Mesendoderm (in vitro differentiated cells): Measurements from ENCODE around the gene ECHS1.

Experiments used
- DNase-seq: peaks from one replicate; pipeline ENCODE4 v3.0.0; 2013
- H2AK5ac ChIP-seq: 2 replicates; pipeline ENCODE4 v1.6.1; 2013; ENCODE audit warnings: low read length, inconsistent platforms
- H2BK120ac ChIP-seq: 2 replicates; pipeline ENCODE4 v1.6.1; 2013; ENCODE audit warnings: low read depth, mild to moderate bottlenecking, low read length, moderate library complexity, mixed read lengths
- H2BK15ac ChIP-seq: replicated peaks from 2 replicates; pipeline ENCODE4 v1.6.1; 2013; ENCODE audit warnings: low read depth, mild to moderate bottlenecking, moderate library complexity
- H2BK5ac ChIP-seq: 2 replicates; pipeline ENCODE4 v1.6.1; 2013; ENCODE audit warnings: low read length, inconsistent platforms
- H3K18ac ChIP-seq: 2 replicates; pipeline ENCODE4 v1.6.1; 2013; ENCODE audit warnings: mild to moderate bottlenecking, low read length, mixed read lengths
- H3K23ac ChIP-seq: one replicate; pipeline ENCODE4 v1.6.1; 2013; ENCODE audit warnings: low read length
- H3K27ac ChIP-seq: 2 replicates; pipeline ENCODE4 v1.5.1; 2013; ENCODE audit warnings: low read depth, mild to moderate bottlenecking, inconsistent platforms, low read length, moderate library complexity
- H3K27me3 ChIP-seq: 2 replicates; pipeline ENCODE4 v1.6.1; 2013; ENCODE audit warnings: low read length, control low read depth, mild to moderate bottlenecking, inconsistent platforms; ENCODE audit not compliant: insufficient read depth, poor library complexity
- H3K36me3 ChIP-seq: 2 replicates; pipeline ENCODE4 v1.6.1; 2013; ENCODE audit warnings: low read length, inconsistent platforms; ENCODE audit not compliant: control insufficient read depth, insufficient read depth
- H3K4ac ChIP-seq: one replicate; pipeline ENCODE4 v1.6.1; 2013; ENCODE audit warnings: low read depth, mild to moderate bottlenecking, low read length, moderate library complexity
- H3K4me1 ChIP-seq: 2 replicates; pipeline ENCODE4 v1.6.1; 2013; ENCODE audit warnings: low read depth, low read length, inconsistent platforms; ENCODE audit not compliant: control insufficient read depth
- H3K4me2 ChIP-seq: 2 replicates; pipeline ENCODE4 v1.6.1; 2013; ENCODE audit warnings: low read length
- H3K4me3 ChIP-seq: 2 replicates; pipeline ENCODE4 v1.5.1; 2013; ENCODE audit warnings: mild to moderate bottlenecking, low read length
- H3K56ac ChIP-seq: one replicate; pipeline ENCODE4 v1.6.1; 2013; ENCODE audit warnings: low read length
- H3K79me1 ChIP-seq: 2 replicates; pipeline ENCODE4 v1.6.1; 2013; ENCODE audit warnings: low read length, inconsistent platforms
- H3K79me2 ChIP-seq: 2 replicates; pipeline ENCODE4 v1.6.1; 2013; ENCODE audit warnings: mild to moderate bottlenecking, low read length; ENCODE audit not compliant: control insufficient read depth, insufficient read depth
- H3K9ac ChIP-seq: 2 replicates; pipeline ENCODE4 v1.6.1; 2013; ENCODE audit warnings: low read length, inconsistent platforms
- H4K5ac ChIP-seq: one replicate; pipeline ENCODE4 v1.6.1; 2013; ENCODE audit warnings: low read length
- H4K8ac ChIP-seq: one replicate; pipeline ENCODE4 v1.6.1; 2013; ENCODE audit warnings: low read depth, mild to moderate bottlenecking, control low read depth, low read length, moderate library complexity
- WGBS: extraction: QIAGEN DNeasy Blood & Tissue Kit; methylation state at CpG from one replicate; pipeline ENCODE4 v1.1.7; 2013; ENCODE audit warnings: low lambda C conversion rate, missing lambda C conversion rate; ENCODE audit not compliant: insufficient coverage; ENCODE audit errors: extremely low coverage; 5-methylcytosine and 5-hydroxymethylcytosine counted together

Gene ECHS1

DNA sequence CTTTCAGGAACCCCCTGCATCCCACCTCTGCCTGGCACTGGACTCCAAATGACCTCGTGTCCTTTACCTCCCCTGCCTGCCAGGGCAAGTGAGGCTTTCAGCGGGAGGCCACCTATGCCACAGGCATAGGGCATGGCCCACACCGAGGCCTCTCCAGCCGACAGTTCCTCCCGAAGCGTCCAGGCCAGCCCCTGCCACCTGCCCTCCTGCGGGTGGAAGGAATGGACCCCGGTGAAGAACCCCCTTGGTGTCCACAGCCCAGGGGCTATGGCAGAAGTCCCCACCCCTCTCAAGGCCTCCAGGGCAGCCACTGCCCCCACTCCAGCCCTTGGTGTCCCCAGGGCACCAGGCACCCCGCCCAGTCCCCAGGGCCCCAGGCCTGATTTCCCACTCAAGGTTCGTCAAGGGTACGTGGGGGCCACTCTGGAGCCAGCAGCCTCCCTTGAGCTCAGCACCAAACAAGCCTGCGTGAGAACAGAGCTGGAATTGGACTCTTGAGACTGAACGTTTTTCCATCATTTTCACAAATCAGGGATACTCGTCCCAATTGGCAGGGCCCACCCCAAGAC, 18.4 kb downstream of the ECHS1 start:
- no peak overlapping the region for H3K4me2 ChIP-seq
- H3K56ac ChIP-seq, result no peak overlapping the region
- WGBS, result no CpG with 5 or more reads among the region's 14 CpGs
- no peak overlapping the region for H2AK5ac ChIP-seq
- no peak overlapping the region for H4K8ac ChIP-seq
- no peak overlapping the region for H2BK5ac ChIP-seq
- H4K5ac ChIP-seq, result no peak overlapping the region
- DNase-seq, result no peak
- no peak overlapping the region for H3K9ac ChIP-seq
- no peak overlapping the region for H3K18ac ChIP-seq
- H3K36me3 ChIP-seq, result no peaks in the 10 kb centered on the region
- H3K27ac ChIP-seq, result no peak overlapping the region
- H3K4me3 ChIP-seq, result no peak overlapping the region
- peaks cover 3% of the 10 kb centered on the region for H3K4me1 ChIP-seq
- H3K27me3 ChIP-seq, result no peaks in the 10 kb centered on the region
- H3K79me2 ChIP-seq, result peaks cover 6% of the 10 kb centered on the region
- no peak overlapping the region for H3K23ac ChIP-seq
- H3K79me1 ChIP-seq, result peaks cover 6% of the 10 kb centered on the region
- no peak overlapping the region for H2BK120ac ChIP-seq
- no peak overlapping the region for H3K4ac ChIP-seq
- no peak overlapping the region for H2BK15ac ChIP-seq

DNA sequence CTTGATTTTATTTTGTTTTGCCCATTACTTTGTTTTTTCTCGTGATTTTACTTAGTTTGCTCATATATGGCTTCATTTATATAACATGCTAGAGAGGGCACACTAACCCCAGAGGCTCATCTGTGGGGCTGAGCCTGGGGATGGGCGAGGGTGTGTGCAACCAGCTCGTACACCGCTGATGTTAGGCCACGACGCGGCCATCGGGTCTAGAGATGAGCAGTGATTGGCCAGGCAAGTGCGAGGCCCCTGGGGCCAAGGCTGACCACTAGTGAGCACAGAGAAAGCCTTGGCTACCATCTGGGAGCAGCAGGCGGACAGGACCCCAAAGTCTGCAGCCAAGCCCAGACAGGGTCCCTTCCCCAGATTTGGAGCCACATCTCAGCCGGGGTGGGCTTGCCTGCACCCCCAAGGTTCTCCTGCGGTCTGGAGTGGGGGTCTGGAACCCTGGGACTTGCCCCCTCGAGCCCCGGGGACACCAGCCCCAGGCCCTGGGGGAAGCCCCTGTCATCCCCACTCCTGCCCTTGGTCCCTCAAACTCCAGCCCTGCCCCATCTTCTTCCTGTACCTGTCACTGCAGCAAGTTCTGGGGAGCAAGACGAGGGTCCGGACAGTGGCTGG, 19.1 kb downstream of the ECHS1 start:
- Histone ChIP-seq H3K79me2 (peaks cover 6% of the 10 kb centered on the region), H3K27me3 (no peaks in the 10 kb centered on the region), H2BK120ac (no peak overlapping the region), H3K9ac (no peak overlapping the region), H2AK5ac (no peak overlapping the region), H2BK15ac (no peak overlapping the region), H3K4me1 (peaks cover 3% of the 10 kb centered on the region), H3K4me3 (no peak overlapping the region), H4K5ac (no peak overlapping the region), H3K27ac (no peak overlapping the region), H4K8ac (no peak overlapping the region), H3K56ac (no peak overlapping the region), H3K79me1 (peaks cover 6% of the 10 kb centered on the region), H3K4me2 (no peak overlapping the region), H3K18ac (no peak overlapping the region), H3K23ac (no peak overlapping the region), H3K4ac (no peak overlapping the region), H3K36me3 (no peaks in the 10 kb centered on the region), H2BK5ac (no peak overlapping the region)
- no peak for DNase-seq
- WGBS, result no CpG with 5 or more reads among the region's 16 CpGs

DNA sequence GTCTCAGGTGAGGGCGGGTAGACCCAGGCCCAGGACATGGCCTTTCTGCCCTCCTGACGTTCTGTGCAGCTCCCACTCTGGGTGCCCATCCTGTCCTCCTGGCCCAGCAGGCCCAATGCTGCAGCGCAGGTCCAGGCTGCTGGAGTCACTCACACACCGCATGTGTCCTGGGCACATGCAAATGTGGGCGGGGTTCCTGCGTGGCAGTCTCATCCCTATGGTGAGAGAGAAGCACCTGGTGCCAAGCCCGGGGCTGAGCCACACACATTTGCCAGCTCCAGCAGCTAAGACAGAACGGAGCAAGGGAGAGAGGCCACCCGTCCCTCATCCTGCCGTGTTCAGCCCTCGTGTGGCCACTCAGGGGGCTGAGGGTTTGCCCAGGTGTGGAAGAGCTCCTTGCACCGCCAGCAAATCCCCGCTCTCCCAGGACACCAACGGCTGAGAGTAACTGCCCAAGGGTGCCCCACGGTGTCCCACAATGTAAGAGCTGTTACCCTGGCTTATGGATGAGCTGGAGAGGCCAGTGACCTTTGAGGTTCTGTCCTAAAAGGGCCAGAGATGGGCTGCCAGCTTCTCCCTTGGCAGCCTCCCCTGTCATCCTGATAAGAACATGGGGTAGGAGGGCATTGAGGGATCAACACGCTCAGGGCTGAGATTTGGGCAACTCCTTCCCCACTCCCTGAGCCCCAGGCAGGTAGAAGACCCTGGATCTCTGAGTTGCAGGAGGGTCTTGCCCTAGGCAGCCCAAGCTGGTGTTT, 19.8 kb downstream of the ECHS1 start:
- no peak overlapping the region for H2BK15ac ChIP-seq
- no peaks in the 10 kb centered on the region for H3K36me3 ChIP-seq
- H3K4me1 ChIP-seq, result peaks cover 3% of the 10 kb centered on the region
- H2BK5ac ChIP-seq, result no peak overlapping the region
- H3K9ac ChIP-seq, result no peak overlapping the region
- peaks cover 6% of the 10 kb centered on the region for H3K79me1 ChIP-seq
- DNase-seq, result no peak
- H3K56ac ChIP-seq, result no peak overlapping the region
- H4K8ac ChIP-seq, result no peak overlapping the region
- H3K27me3 ChIP-seq, result no peaks in the 10 kb centered on the region
- WGBS, result no CpG with 5 or more reads among the region's 16 CpGs
- no peak overlapping the region for H3K18ac ChIP-seq
- H3K79me2 ChIP-seq, result peaks cover 6% of the 10 kb centered on the region
- H3K4me2 ChIP-seq, result no peak overlapping the region
- H3K4ac ChIP-seq, result no peak overlapping the region
- H3K27ac ChIP-seq, result no peak overlapping the region
- no peak overlapping the region for H2AK5ac ChIP-seq
- no peak overlapping the region for H3K4me3 ChIP-seq
- H2BK120ac ChIP-seq, result no peak overlapping the region
- no peak overlapping the region for H3K23ac ChIP-seq
- H4K5ac ChIP-seq, result no peak overlapping the region

GRCh38 chr10:133351408-133352318, 21.5 kb downstream of the ECHS1 start:
- no peak overlapping the region for H3K56ac ChIP-seq
- no peak overlapping the region for H3K18ac ChIP-seq
- H3K36me3 ChIP-seq, result no peaks in the 10 kb centered on the region
- no peak overlapping the region for H3K4me3 ChIP-seq
- no peak overlapping the region for H4K8ac ChIP-seq
- H3K4me1 ChIP-seq, result peaks cover 3% of the 10 kb centered on the region
- H3K9ac ChIP-seq, result no peak overlapping the region
- no peak overlapping the region for H2BK15ac ChIP-seq
- H2BK120ac ChIP-seq, result no peak overlapping the region
- peaks cover 6% of the 10 kb centered on the region for H3K79me1 ChIP-seq
- DNase-seq, result peak; percentile 56
- WGBS, result no CpG with 5 or more reads among the region's 24 CpGs
- no peak overlapping the region for H3K23ac ChIP-seq
- no peak overlapping the region for H3K4me2 ChIP-seq
- H2BK5ac ChIP-seq, result no peak overlapping the region
- H4K5ac ChIP-seq, result no peak overlapping the region
- H3K79me2 ChIP-seq, result peaks cover 5% of the 10 kb centered on the region
- H2AK5ac ChIP-seq, result no peak overlapping the region
- H3K27me3 ChIP-seq, result no peaks in the 10 kb centered on the region
- H3K27ac ChIP-seq, result no peak overlapping the region
- no peak overlapping the region for H3K4ac ChIP-seq

GRCh38 chr10:133350950-133351329, 22.2 kb downstream of the ECHS1 start:
- Histone ChIP-seq H2BK120ac (no peak overlapping the region), H3K9ac (no peak overlapping the region), H2BK15ac (no peak overlapping the region), H3K18ac (no peak overlapping the region), H2BK5ac (no peak overlapping the region), H3K4ac (no peak overlapping the region), H2AK5ac (no peak overlapping the region), H3K36me3 (no peaks in the 10 kb centered on the region), H3K56ac (no peak overlapping the region), H3K4me2 (no peak overlapping the region), H3K23ac (no peak overlapping the region), H3K79me2 (no peaks in the 10 kb centered on the region), H3K27ac (no peak overlapping the region), H4K5ac (no peak overlapping the region), H3K27me3 (no peaks in the 10 kb centered on the region), H4K8ac (no peak overlapping the region), H3K79me1 (no peaks in the 10 kb centered on the region), H3K4me1 (no peaks in the 10 kb centered on the region), H3K4me3 (no peak overlapping the region)
- DNase-seq, result no peak
- no CpG with 5 or more reads among the region's 13 CpGs for WGBS
